Ishikawa (cell line): ENCODE measurements around the gene MARK3.

Experiments
- EGR1 ChIP-seq: IDR thresholded peaks from 2 replicates; pipeline ENCODE4 v1.6.1; 2012
- NFIC ChIP-seq: IDR thresholded peaks from 2 replicates; pipeline ENCODE4 v1.6.1; 2012
- RAD21 ChIP-seq: IDR thresholded peaks from 2 replicates; pipeline ENCODE4 v1.6.1; 2012; ENCODE audit warnings: low read depth
- TF ChIP-seq, protein P1 (sequence below): IDR thresholded peaks from 2 replicates; pipeline ENCODE4 v1.6.1; 2012; ENCODE audit warnings: low read depth, mild to moderate bottlenecking
- TF ChIP-seq, protein P2 (sequence below): IDR thresholded peaks from 2 replicates; pipeline ENCODE4 v1.6.1; 2012

DNA sequence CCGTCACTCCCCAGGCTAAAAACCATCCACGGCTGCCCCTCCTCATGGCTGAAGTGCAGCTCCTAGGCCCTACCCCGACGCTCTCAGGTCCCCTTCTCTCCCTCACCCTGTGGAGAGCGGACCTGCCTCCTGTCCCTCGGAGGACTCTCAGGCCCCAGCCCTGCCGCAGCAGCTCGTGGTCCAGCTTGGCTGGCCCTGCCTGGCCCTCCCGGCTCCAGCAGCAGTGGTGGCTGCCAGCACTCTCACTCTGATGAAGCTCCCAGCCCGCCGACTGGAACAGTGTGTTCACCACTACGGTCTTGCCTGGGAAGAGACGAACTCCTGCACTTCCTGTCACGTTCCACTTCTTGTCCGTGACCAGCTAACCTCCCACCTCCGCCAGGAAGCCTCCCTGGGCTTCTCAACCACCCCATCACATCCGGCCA, 166.1 kb downstream of the MARK3 start:
- TF ChIP-seq RAD21 = no peak
- TF ChIP-seq, protein P1, sequence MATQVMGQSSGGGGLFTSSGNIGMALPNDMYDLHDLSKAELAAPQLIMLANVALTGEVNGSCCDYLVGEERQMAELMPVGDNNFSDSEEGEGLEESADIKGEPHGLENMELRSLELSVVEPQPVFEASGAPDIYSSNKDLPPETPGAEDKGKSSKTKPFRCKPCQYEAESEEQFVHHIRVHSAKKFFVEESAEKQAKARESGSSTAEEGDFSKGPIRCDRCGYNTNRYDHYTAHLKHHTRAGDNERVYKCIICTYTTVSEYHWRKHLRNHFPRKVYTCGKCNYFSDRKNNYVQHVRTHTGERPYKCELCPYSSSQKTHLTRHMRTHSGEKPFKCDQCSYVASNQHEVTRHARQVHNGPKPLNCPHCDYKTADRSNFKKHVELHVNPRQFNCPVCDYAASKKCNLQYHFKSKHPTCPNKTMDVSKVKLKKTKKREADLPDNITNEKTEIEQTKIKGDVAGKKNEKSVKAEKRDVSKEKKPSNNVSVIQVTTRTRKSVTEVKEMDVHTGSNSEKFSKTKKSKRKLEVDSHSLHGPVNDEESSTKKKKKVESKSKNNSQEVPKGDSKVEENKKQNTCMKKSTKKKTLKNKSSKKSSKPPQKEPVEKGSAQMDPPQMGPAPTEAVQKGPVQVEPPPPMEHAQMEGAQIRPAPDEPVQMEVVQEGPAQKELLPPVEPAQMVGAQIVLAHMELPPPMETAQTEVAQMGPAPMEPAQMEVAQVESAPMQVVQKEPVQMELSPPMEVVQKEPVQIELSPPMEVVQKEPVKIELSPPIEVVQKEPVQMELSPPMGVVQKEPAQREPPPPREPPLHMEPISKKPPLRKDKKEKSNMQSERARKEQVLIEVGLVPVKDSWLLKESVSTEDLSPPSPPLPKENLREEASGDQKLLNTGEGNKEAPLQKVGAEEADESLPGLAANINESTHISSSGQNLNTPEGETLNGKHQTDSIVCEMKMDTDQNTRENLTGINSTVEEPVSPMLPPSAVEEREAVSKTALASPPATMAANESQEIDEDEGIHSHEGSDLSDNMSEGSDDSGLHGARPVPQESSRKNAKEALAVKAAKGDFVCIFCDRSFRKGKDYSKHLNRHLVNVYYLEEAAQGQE = no peak
- TF ChIP-seq, protein P2, sequence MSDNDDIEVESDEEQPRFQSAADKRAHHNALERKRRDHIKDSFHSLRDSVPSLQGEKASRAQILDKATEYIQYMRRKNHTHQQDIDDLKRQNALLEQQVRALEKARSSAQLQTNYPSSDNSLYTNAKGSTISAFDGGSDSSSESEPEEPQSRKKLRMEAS = no peak
- TF ChIP-seq EGR1 = no peak; the same call in 1 of the 2 replicates
- TF ChIP-seq NFIC = no peak
